ENCODE results near the gene ZNF235.
"Not testable (repeated sequence)": the region's sequence is repeated elsewhere in the genome, so short reads cannot be mapped to it uniquely, and the experiment has no call there.

The ZNF235 gene

GRCh38 chr19:44254496-44254895 is 50.3 kb downstream of the ZNF235 start:
- DNase-seq = no peak

GRCh38 chr19:44253392-44253791 is 51.4 kb downstream of the ZNF235 start:
- not testable (repeated sequence) for DNase-seq

GRCh38 chr19:44252332-44252731 is 52.5 kb downstream of the ZNF235 start:
- not testable (repeated sequence) for DNase-seq

GRCh38 chr19:44236384-44236783 is 68.4 kb downstream of the ZNF235 start:
- no peak for DNase-seq
